Stimulated activated CD8-positive, alpha-beta memory T cell treated with anti-CD3 and anti-CD28 coated beads, Interleukin-12 subunit alpha, Interleukin-12 subunit beta, amount 100 ng/mL, for 24 hours (primary cell): Measurements from ENCODE around the gene MKNK2.
"Not testable (repeated sequence)": the region's sequence is repeated elsewhere in the genome, so short reads cannot be mapped to it uniquely, and the experiment has no call there.

Experiments used
- DNase-seq: peaks from one replicate; pipeline ENCODE4 v3.0.0-alpha.2; 2020; ENCODE audit errors: extremely low read depth

Gene MKNK2

DNA sequence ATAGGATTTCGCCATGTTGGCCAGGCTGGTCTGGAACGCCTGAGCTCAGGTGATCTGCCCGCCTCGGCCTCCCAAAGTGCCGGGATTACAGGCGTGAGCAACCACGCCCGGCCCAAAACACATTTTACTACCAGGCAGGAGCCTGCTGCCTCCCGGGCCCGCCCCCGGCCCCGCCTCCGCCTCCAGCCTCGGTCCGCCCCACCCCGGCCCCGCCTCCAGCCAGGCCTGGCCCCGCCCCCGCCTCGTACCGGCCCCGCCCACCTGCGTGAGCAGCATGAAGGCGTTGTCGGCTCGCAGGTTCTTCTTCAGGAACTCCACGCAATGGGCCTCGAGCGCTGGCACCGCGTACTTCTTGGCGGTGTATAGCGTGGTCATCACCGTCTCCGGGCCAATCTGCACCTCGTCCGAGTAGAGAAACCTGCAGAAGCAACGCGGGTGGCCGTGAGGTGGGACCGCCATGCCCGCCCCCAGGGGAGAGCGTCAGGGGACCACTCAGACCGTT lies 58.2 kb downstream of the MKNK2 start:
- DNase-seq: no peak

DNA sequence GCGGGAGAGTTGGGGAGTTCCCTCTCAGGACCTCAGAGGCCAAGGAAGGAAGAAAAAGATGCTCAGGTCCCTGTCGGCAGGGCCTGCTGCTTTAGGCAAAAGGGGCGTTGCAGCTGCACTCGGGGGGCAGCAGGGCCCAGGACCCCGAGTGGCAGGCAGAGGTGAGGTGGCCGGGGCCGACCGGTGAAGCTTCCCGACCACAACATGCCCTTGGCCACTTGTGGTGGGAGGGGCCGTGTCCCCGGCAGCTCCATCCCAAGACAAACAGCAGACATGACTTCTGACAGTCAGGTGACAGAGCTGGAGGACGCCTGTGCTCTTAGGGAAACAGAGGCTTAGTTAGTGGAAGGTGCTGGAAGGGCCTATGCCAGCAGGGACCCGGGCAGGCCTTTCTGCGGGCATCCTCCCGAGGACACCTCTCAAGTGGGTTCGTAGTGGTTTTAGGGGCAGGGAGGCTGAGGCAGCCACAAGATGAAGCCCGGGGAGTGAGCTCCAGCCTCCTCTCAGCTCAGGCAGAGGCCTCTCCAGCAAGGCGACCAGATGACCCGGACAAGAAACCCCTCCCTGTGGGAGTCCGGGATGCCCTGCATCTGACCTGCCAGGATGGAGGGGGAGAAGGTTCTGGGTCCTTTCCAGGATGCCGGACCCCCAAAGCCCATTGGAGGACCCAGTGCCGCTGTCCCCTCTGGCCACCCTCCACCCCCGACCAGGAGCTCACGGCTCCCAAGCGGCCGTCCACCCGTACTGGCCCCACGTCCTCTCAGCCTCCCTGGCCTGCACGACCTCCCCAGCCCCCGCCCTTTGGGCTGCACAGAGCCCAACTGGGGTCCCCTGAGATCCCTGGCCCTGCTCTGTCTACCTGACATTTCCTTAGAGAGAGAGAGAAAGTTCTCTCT lies 59.8 kb downstream of the MKNK2 start:
- DNase-seq: no peak

DNA sequence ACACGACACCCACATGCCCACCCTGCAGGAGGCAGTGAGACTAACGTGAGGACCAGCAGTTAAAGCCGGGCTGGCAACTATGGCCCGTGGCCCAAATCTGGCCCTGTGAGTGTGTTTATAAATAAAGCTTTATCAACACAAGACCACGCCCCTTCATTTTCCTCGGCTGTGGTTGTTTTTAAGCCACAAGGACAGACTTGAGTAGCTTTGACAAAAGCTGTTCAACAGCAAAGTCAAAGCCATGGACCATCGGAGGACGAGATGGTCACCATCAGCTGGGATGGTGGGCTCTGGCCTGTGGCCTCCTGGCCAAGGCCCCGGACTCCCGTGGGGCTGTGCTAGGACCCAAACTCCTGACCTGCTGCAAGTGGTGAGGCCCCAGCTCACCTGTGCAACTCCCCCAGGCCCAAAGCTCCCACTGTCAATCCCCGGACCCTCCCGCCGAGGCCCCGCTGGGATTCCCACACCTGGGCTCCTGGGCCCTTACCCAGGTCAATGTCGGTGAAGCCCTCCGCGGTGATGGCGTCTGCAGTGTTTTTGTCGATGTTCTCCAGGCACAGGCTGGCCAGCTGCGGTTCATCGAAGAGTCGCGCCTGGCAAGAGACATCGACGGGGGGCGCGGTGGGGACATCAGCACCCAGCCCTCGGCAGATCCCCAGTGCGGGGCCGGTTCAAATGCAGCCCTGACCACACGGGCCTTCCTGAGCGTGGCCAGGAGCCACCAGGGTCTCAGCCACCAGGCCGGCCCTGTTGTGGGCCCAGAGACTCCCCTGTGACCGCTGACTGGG lies 60.6 kb downstream of the MKNK2 start:
- no peak for DNase-seq

DNA sequence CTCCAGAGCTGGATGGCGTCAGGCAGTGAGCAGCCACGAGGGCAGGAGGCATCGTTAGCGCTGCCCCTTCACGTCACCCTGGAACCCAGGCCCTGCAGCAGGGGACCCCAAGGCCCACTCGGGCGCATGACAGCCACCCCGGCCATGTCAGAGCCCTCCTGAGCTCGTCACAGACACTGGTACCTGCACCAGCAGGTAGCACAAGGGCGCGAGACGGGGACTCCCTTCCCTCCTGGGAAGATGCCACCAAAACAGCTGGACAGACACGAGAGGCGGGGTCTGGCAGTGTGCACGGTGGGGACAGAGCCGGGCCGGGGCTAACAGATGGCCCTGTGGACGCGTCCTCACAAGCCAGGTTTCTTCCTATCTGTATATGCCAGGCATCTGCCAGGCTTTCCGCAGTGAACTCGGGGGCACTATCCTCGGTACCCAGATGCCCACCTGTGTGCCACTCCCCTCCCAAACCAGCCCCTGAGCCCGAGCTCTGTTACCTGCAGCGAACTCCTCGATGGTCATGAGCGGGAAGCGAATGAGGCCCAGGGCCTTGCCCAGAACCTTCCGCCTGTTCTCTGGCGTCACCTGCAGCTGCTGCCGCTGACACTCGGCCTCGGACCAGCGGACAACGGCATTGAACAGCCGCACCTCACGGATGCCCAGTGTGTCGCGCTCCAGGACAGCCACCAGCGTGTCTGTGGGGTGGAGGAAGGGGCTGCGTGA lies 61.4 kb downstream of the MKNK2 start:
- DNase-seq: no peak

DNA sequence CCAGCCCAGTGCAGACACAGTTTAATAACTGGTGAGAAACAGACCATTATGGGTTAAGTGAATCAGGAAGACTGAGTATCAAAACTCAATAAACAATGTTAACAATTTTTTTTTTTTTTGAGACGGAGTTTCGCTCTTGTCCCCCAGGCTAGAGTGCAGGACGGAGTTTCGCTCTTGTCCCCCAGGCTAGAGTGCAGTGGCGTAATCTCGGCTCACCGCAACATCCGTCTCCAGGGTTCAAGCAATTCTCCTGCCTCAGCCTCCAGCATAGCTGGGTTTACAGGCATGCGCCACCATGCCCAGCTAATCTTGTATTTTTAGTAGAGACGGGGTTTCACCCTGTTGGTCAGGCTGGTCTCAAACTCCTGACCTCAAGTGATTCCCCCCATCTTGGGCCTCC lies 62.6 kb downstream of the MKNK2 start:
- not testable (repeated sequence) for DNase-seq
